ENCODE measurements around the gene MZB1.

DNA sequence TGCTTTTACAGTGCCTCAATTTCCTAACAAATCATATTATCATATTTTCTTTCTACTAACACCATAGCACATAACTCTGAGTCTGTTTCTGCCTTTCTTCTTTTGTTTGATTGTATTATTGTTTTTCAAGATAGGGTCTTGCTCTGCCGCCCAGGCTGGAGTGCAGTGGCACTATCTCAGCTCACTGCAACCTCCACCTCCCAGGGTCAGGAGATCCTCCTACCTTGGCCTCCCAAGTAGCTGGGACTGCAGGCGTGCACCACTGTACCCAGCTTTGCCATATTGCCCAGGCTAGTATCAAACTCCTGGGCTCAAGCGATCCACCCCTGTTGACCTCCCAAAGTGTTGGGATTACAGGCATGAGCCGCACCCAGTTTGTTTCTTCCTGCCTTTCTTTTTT lies 29.3 kb downstream of the MZB1 start:
- no peak for TF ChIP-seq YY1 (IDR thresholded peaks at IDR 0.05)
- TF ChIP-seq, protein P1, sequence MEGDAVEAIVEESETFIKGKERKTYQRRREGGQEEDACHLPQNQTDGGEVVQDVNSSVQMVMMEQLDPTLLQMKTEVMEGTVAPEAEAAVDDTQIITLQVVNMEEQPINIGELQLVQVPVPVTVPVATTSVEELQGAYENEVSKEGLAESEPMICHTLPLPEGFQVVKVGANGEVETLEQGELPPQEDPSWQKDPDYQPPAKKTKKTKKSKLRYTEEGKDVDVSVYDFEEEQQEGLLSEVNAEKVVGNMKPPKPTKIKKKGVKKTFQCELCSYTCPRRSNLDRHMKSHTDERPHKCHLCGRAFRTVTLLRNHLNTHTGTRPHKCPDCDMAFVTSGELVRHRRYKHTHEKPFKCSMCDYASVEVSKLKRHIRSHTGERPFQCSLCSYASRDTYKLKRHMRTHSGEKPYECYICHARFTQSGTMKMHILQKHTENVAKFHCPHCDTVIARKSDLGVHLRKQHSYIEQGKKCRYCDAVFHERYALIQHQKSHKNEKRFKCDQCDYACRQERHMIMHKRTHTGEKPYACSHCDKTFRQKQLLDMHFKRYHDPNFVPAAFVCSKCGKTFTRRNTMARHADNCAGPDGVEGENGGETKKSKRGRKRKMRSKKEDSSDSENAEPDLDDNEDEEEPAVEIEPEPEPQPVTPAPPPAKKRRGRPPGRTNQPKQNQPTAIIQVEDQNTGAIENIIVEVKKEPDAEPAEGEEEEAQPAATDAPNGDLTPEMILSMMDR (IDR thresholded peaks at IDR 0.05; ENCODE audit: low read depth, low read length, missing input control), result no peak
- TF ChIP-seq, protein P2, sequence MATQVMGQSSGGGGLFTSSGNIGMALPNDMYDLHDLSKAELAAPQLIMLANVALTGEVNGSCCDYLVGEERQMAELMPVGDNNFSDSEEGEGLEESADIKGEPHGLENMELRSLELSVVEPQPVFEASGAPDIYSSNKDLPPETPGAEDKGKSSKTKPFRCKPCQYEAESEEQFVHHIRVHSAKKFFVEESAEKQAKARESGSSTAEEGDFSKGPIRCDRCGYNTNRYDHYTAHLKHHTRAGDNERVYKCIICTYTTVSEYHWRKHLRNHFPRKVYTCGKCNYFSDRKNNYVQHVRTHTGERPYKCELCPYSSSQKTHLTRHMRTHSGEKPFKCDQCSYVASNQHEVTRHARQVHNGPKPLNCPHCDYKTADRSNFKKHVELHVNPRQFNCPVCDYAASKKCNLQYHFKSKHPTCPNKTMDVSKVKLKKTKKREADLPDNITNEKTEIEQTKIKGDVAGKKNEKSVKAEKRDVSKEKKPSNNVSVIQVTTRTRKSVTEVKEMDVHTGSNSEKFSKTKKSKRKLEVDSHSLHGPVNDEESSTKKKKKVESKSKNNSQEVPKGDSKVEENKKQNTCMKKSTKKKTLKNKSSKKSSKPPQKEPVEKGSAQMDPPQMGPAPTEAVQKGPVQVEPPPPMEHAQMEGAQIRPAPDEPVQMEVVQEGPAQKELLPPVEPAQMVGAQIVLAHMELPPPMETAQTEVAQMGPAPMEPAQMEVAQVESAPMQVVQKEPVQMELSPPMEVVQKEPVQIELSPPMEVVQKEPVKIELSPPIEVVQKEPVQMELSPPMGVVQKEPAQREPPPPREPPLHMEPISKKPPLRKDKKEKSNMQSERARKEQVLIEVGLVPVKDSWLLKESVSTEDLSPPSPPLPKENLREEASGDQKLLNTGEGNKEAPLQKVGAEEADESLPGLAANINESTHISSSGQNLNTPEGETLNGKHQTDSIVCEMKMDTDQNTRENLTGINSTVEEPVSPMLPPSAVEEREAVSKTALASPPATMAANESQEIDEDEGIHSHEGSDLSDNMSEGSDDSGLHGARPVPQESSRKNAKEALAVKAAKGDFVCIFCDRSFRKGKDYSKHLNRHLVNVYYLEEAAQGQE (IDR thresholded peaks at IDR 0.05), result no peak
